PC-3 (cell line): ENCODE measurements around the gene ENTHD1. TPM values are rescaled to one million over a fixed set of nuclear protein-coding genes. Genes with fewer than 3 reads are reported as not detected.

ENCODE experiments used
- ATAC-seq: fragments of 200-7000 bp; cut with Tn5 transposase; 2 replicates; pipeline ENCODE4 v1.9.1; 2020; ENCODE audit warnings: mild to moderate bottlenecking, moderate library complexity
- BruUV-seq: library from RNA; stranded (reverse); fragments of 400-500 nt; replicated peaks from 2 replicates; lab custom pipeline; 2021; lab: Mats Ljungman, UMichigan
- CTCF ChIA-PET: fragments of 300-600 bp; sonication (Branson Sonifier 250); formaldehyde crosslinking; loops from one replicate; lab custom pipeline; 2022; ENCODE audit warnings: antibody characterized with exemption; lab: Charles Lee
- POLR2A ChIA-PET: fragments of 300-600 bp; sonication (Branson Sonifier 250); formaldehyde crosslinking; loops from one replicate; lab custom pipeline; 2022; ENCODE audit warnings: antibody characterized with exemption; ENCODE audit not compliant: unreplicated experiment; lab: Charles Lee
- DNase-seq: peaks from one replicate; pipeline ENCODE4 v3.0.0-alpha.2; 2015
- H2AFZ ChIP-seq: fragments of 300-600 bp; sonication (generic); 2 replicates; pipeline ENCODE4 v1.6.0; 2016; ENCODE audit warnings: antibody characterized with exemption, low read length
- H3F3A ChIP-seq: fragments of 300-600 bp; sonication (generic); one replicate; pipeline ENCODE4 v1.6.0; 2017; ENCODE audit warnings: antibody characterized with exemption, low read length, control low read depth, mild to moderate bottlenecking; ENCODE audit not compliant: unreplicated experiment
- H3K27ac ChIP-seq: fragments of 300-600 bp; sonication (generic); 2 replicates; pipeline ENCODE4 v1.5.1; 2016; ENCODE audit warnings: mild to moderate bottlenecking, low read length
- H3K27me3 ChIP-seq: fragments of 300-600 bp; sonication (generic); 2 replicates; pipeline ENCODE4 v1.6.1; 2016; ENCODE audit warnings: low read length, mixed read lengths
- H3K36me3 ChIP-seq: fragments of 300-600 bp; sonication (generic); 2 replicates; pipeline ENCODE4 v1.6.1; 2016; ENCODE audit warnings: low read depth, mixed run types, low read length, mixed read lengths
- H3K4me1 ChIP-seq: fragments of 300-600 bp; sonication (generic); 2 replicates; pipeline ENCODE4 v1.5.1; 2016; ENCODE audit warnings: low read length; ENCODE audit not compliant: insufficient read depth
- H3K4me2 ChIP-seq: fragments of 300-600 bp; sonication (generic); 2 replicates; pipeline ENCODE4 v1.6.0; 2016; ENCODE audit warnings: low read length
- H3K4me3 ChIP-seq: fragments of 300-600 bp; sonication (generic); 2 replicates; pipeline ENCODE4 v1.5.1; 2016; ENCODE audit warnings: mild to moderate bottlenecking, low read length, mixed read lengths
- H3K79me2 ChIP-seq: fragments of 300-600 bp; sonication (generic); 2 replicates; pipeline ENCODE4 v1.6.1; 2017; ENCODE audit warnings: low read length, mixed read lengths
- H3K9ac ChIP-seq: fragments of 300-600 bp; sonication (generic); 2 replicates; pipeline ENCODE4 v1.6.0; 2016; ENCODE audit warnings: mild to moderate bottlenecking, low read length
- H3K9me2 ChIP-seq: fragments of 300-600 bp; sonication (generic); replicated peaks from 2 replicates; pipeline ENCODE4 v1.6.1; 2016; ENCODE audit warnings: mixed run types, low read length, mixed read lengths
- H3K9me3 ChIP-seq: fragments of 300-600 bp; sonication (generic); 2 replicates; pipeline ENCODE4 v1.6.1; 2016; ENCODE audit warnings: low read length, mixed read lengths
- H4K20me1 ChIP-seq: fragments of 300-600 bp; sonication (generic); 2 replicates; pipeline ENCODE4 v1.6.1; 2016; ENCODE audit warnings: low read length, mixed read lengths
- CTCF ChIP-seq: fragments of 300-600 bp; sonication (generic); conservative IDR thresholded peaks from 2 replicates; pipeline ENCODE4 v1.5.1; 2017; ENCODE audit warnings: antibody characterized with exemption, low read depth, mild to moderate bottlenecking, low read length
- EZH2 ChIP-seq: fragments of 300-600 bp; sonication (generic); IDR thresholded peaks from one replicate; pipeline ENCODE4 v1.6.1; 2017; ENCODE audit warnings: antibody characterized with exemption, mild to moderate bottlenecking, low read length; ENCODE audit not compliant: unreplicated experiment
- EZH2phosphoT487 ChIP-seq: fragments of 300-600 bp; sonication (generic); IDR thresholded peaks from 2 replicates; pipeline ENCODE4 v1.6.1; 2018; ENCODE audit warnings: mild to moderate bottlenecking, antibody characterized with exemption, low read length, borderline replicate concordance
- intact Hi-C: fragments of 100-400 bp; cut with micrococcal nuclease; formaldehyde crosslinking; loops from 2 replicates; pipeline ENCODE4 v1.9.0; 2023
- total RNA-seq: library from RNA; depleted of rRNA; stranded (reverse); fragments of >200 nt; gene quantifications from 2 replicates; pipeline ENCODE4 v1.2.3, GENCODE V29; 2014

The ENTHD1 gene
- total RNA-seq, 1 experiment from 2014 or later: not detected

- ATAC-seq: no peak
- Histone ChIP-seq H3K4me3 (no peak overlapping the region), H3F3A (no peaks in the 10 kb centered on the region), H3K9ac (no peak overlapping the region), H2AFZ (no peak overlapping the region), H3K4me2 (no peak overlapping the region), H3K79me2 (no peaks in the 10 kb centered on the region), H4K20me1 (no peaks in the 10 kb centered on the region), H3K36me3 (no peaks in the 10 kb centered on the region), H3K27ac (no peak overlapping the region), H3K9me3 (no peaks in the 10 kb centered on the region), H3K27me3 (peaks cover 20% of the 10 kb centered on the region; the same call in 1 of the 2 replicates), H3K4me1 (no peaks in the 10 kb centered on the region), H3K9me2 (no peaks in the 10 kb centered on the region)
- ChIA-PET CTCF (no interaction called here), POLR2A (interaction anchor here (0.6 kb wide), 1 partner anchor 315 kb away, joined by 3 read pairs; no protein-coding TSS in a partner anchor)
- DNase-seq: no peak
- no TSS peak for BruUV-seq
- TF ChIP-seq EZH2phosphoT487 (no peak), CTCF (no peak), EZH2 (no peak)
- intact Hi-C loops: no loop called here
These were observed 164.2 kb downstream of the ENTHD1 start for GRCh38 chr22:39729141-39729934.

GRCh38 chr22:39728236-39728860 is 165.2 kb downstream of the ENTHD1 start:
- no peaks in the 10 kb centered on the region for H4K20me1 ChIP-seq
- no peak for ATAC-seq
- H3F3A ChIP-seq: no peaks in the 10 kb centered on the region
- H3K79me2 ChIP-seq: no peaks in the 10 kb centered on the region
- no TSS peak for BruUV-seq
- no peaks in the 10 kb centered on the region for H3K9me3 ChIP-seq
- no peak overlapping the region for H3K27ac ChIP-seq
- no peak for DNase-seq
- no peaks in the 10 kb centered on the region for H3K9me2 ChIP-seq
- H3K27me3 ChIP-seq: peaks cover 18% of the 10 kb centered on the region; the same call in 1 of the 2 replicates
- CTCF ChIA-PET: no interaction called here
- no peaks in the 10 kb centered on the region for H3K36me3 ChIP-seq
- H3K4me3 ChIP-seq: no peak overlapping the region
- POLR2A ChIA-PET: no interaction called here
- no peak overlapping the region for H2AFZ ChIP-seq
- no peaks in the 10 kb centered on the region for H3K4me1 ChIP-seq
- intact Hi-C loops: no loop called here
- H3K9ac ChIP-seq: no peak overlapping the region
- H3K4me2 ChIP-seq: no peak overlapping the region
- TF ChIP-seq EZH2 (no peak), EZH2phosphoT487 (no peak), CTCF (no peak)
